Neural cell (in vitro differentiated cells): ENCODE data around the gene TBC1D8. TPM values are rescaled to one million over a fixed set of nuclear protein-coding genes. Genes with fewer than 3 reads are reported as not detected.

Experiments
- H2AFZ ChIP-seq: fragments of 200-600, 300-800 bp; sonication (generic), shearing (Covaris generic); 2 replicates; pipeline ENCODE4 v1.6.0; 2014; ENCODE audit warnings: low read depth, mild to moderate bottlenecking, antibody characterized with exemption, low read length, moderate library complexity
- H3F3A ChIP-seq: fragments of 200-600 bp; shearing (Covaris generic); 2 replicates; pipeline ENCODE4 v1.6.1; 2016; ENCODE audit warnings: mild to moderate bottlenecking, moderate library complexity, mixed read lengths, antibody characterized with exemption, low read length; ENCODE audit not compliant: insufficient read depth, poor library complexity, severe bottlenecking
- H3K27ac ChIP-seq: fragments of 200-600, 300-800 bp; sonication (generic), shearing (Covaris generic); 2 replicates; pipeline ENCODE4 v1.5.1; 2014; ENCODE audit warnings: mild to moderate bottlenecking, low read length, moderate library complexity
- H3K27me3 ChIP-seq: fragments of 300-800, 200-600 bp; sonication (generic), shearing (Covaris generic); 2 replicates; pipeline ENCODE4 v1.6.0; 2014; ENCODE audit warnings: mild to moderate bottlenecking, low read depth, low read length, moderate library complexity; ENCODE audit not compliant: insufficient read depth
- H3K36me3 ChIP-seq: fragments of 300-800, 200-600 bp; sonication (generic), shearing (Covaris generic); 2 replicates; pipeline ENCODE4 v1.5.1; 2014; ENCODE audit warnings: mild to moderate bottlenecking, antibody characterized with exemption, low read length, moderate library complexity; ENCODE audit not compliant: insufficient read depth
- H3K4me2 ChIP-seq: fragments of 300-800, 200-600 bp; sonication (generic), shearing (Covaris generic); 2 replicates; pipeline ENCODE4 v1.6.0; 2014; ENCODE audit warnings: mild to moderate bottlenecking, low read length
- H3K4me3 ChIP-seq: fragments of 300-800, 200-600 bp; sonication (generic), shearing (Covaris generic); 2 replicates; pipeline ENCODE4 v1.5.1; 2014; ENCODE audit warnings: mild to moderate bottlenecking, low read length, moderate library complexity
- H3K79me2 ChIP-seq: fragments of 200-600 bp; shearing (Covaris generic); replicated peaks from 2 replicates; pipeline ENCODE4 v1.6.0; 2014; ENCODE audit warnings: mild to moderate bottlenecking, low read length, moderate library complexity; ENCODE audit not compliant: insufficient read depth
- H3K9ac ChIP-seq: fragments of 300-800, 200-600 bp; sonication (generic), shearing (Covaris generic); 2 replicates; pipeline ENCODE4 v1.6.1; 2016; ENCODE audit warnings: mild to moderate bottlenecking, low read length, mixed read lengths
- H3K9me2 ChIP-seq: fragments of 200-600 bp; shearing (Covaris generic); 2 replicates; pipeline ENCODE4 v1.6.1; 2016; ENCODE audit warnings: mild to moderate bottlenecking, low read length, mixed read lengths; ENCODE audit not compliant: insufficient read depth
- H3K9me3 ChIP-seq: fragments of 200-600, 300-800 bp; sonication (generic), shearing (Covaris generic); 2 replicates; pipeline ENCODE4 v1.6.1; 2016; ENCODE audit warnings: mild to moderate bottlenecking, mixed run types, low read length, moderate library complexity, mixed read lengths
- H4K20me1 ChIP-seq: fragments of 200-600 bp; shearing (Covaris generic); 2 replicates; pipeline ENCODE4 v1.6.1; 2016; ENCODE audit warnings: mild to moderate bottlenecking, mixed run types; ENCODE audit not compliant: insufficient read depth
- EP300 ChIP-seq: fragments of 450-650 bp; conservative IDR thresholded peaks from 2 replicates; pipeline ENCODE4 v1.6.1; 2014; ENCODE audit warnings: antibody characterized with exemption, mild to moderate bottlenecking, moderate library complexity; ENCODE audit not compliant: poor library complexity, severe bottlenecking
- EZH2 ChIP-seq: fragments of 200-600, 300-800 bp; shearing (Covaris generic), sonication (generic); IDR thresholded peaks from 2 replicates; pipeline ENCODE4 v1.6.1; 2014; ENCODE audit warnings: antibody characterized with exemption, low read length, borderline replicate concordance, mild to moderate bottlenecking; ENCODE audit not compliant: insufficient read depth, poor library complexity, severe bottlenecking
- MXI1 ChIP-seq: fragments of 450-650 bp; conservative IDR thresholded peaks from 2 replicates; pipeline ENCODE4 v1.6.1; 2014; ENCODE audit warnings: antibody characterized with exemption, mild to moderate bottlenecking; ENCODE audit not compliant: poor library complexity, severe bottlenecking
- POLR2AphosphoS5 ChIP-seq: IDR thresholded peaks from 2 replicates; pipeline ENCODE4 v1.6.1; 2012
- RAD21 ChIP-seq: fragments of 450-650 bp; conservative IDR thresholded peaks from 2 replicates; pipeline ENCODE4 v1.6.1; 2014; ENCODE audit warnings: antibody characterized with exemption, mild to moderate bottlenecking, moderate library complexity
- SMC3 ChIP-seq: fragments of 450-650 bp; conservative IDR thresholded peaks from 2 replicates; pipeline ENCODE4 v1.6.1; 2014; ENCODE audit warnings: antibody characterized with exemption, mild to moderate bottlenecking, moderate library complexity; ENCODE audit not compliant: poor library complexity
- TAF1 ChIP-seq: IDR thresholded peaks from 2 replicates; pipeline ENCODE4 v1.6.1; 2012; ENCODE audit warnings: low read depth
- polyA plus RNA-seq: library from polyadenylated mRNA; depleted of rRNA; stranded (reverse); fragments of >200 nt; gene quantifications from 2 replicates; pipeline ENCODE4 v1.2.3, GENCODE V29; 2014
- TF ChIP-seq, protein P1 (sequence below): fragments of 450-650 bp; IDR thresholded peaks from 2 replicates; pipeline ENCODE4 v1.5.1; 2014; ENCODE audit warnings: antibody characterized with exemption, mild to moderate bottlenecking, moderate library complexity; ENCODE audit not compliant: poor library complexity, severe bottlenecking
- TF ChIP-seq, protein P2 (sequence below): IDR thresholded peaks from 2 replicates; pipeline ENCODE4 v1.6.1; 2012; ENCODE audit warnings: borderline replicate concordance

Gene TBC1D8
- polyA plus RNA-seq, 1 donor from 2014 or later, result 5.3 TPM

DNA sequence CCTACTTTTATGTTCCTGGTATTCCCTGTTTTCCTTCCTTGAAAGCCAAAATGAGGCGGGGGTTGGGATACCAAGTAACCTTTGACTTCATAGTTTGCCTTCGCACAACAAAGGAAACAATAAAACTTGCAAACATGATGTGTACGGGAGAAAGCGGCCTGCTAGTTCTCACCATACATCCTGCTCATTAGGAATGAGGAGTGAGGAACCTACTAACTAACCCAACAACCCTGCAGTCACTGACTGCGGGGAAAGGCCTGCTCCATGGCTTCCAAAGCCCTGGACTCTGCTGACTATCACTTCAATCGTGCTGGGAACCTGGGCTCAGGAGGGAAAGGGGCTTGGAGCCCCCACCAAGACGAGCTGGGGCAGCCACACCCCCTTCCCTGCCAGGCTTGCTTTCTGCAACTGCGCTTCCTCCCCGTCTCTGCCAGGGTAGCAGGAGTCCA, 124.9 kb downstream of the TBC1D8 start:
- Histone ChIP-seq H3K9me2 (no peaks in the 10 kb centered on the region), H2AFZ (no peak overlapping the region), H3K9me3 (no peaks in the 10 kb centered on the region), H3K27me3 (no peaks in the 10 kb centered on the region), H4K20me1 (no peaks in the 10 kb centered on the region), H3K36me3 (no peaks in the 10 kb centered on the region), H3K4me2 (no peak overlapping the region), H3K9ac (no peak overlapping the region), H3F3A (no peaks in the 10 kb centered on the region), H3K27ac (no peak overlapping the region), H3K4me3 (no peak overlapping the region), H3K79me2 (no peaks in the 10 kb centered on the region)
- TF ChIP-seq EZH2 (no peak), SMC3 (no peak), MXI1 (no peak), POLR2AphosphoS5 (no peak), RAD21 (no peak), TAF1 (no peak), EP300 (no peak)
- TF ChIP-seq, protein P1, sequence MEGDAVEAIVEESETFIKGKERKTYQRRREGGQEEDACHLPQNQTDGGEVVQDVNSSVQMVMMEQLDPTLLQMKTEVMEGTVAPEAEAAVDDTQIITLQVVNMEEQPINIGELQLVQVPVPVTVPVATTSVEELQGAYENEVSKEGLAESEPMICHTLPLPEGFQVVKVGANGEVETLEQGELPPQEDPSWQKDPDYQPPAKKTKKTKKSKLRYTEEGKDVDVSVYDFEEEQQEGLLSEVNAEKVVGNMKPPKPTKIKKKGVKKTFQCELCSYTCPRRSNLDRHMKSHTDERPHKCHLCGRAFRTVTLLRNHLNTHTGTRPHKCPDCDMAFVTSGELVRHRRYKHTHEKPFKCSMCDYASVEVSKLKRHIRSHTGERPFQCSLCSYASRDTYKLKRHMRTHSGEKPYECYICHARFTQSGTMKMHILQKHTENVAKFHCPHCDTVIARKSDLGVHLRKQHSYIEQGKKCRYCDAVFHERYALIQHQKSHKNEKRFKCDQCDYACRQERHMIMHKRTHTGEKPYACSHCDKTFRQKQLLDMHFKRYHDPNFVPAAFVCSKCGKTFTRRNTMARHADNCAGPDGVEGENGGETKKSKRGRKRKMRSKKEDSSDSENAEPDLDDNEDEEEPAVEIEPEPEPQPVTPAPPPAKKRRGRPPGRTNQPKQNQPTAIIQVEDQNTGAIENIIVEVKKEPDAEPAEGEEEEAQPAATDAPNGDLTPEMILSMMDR, result no peak
- TF ChIP-seq, protein P2, sequence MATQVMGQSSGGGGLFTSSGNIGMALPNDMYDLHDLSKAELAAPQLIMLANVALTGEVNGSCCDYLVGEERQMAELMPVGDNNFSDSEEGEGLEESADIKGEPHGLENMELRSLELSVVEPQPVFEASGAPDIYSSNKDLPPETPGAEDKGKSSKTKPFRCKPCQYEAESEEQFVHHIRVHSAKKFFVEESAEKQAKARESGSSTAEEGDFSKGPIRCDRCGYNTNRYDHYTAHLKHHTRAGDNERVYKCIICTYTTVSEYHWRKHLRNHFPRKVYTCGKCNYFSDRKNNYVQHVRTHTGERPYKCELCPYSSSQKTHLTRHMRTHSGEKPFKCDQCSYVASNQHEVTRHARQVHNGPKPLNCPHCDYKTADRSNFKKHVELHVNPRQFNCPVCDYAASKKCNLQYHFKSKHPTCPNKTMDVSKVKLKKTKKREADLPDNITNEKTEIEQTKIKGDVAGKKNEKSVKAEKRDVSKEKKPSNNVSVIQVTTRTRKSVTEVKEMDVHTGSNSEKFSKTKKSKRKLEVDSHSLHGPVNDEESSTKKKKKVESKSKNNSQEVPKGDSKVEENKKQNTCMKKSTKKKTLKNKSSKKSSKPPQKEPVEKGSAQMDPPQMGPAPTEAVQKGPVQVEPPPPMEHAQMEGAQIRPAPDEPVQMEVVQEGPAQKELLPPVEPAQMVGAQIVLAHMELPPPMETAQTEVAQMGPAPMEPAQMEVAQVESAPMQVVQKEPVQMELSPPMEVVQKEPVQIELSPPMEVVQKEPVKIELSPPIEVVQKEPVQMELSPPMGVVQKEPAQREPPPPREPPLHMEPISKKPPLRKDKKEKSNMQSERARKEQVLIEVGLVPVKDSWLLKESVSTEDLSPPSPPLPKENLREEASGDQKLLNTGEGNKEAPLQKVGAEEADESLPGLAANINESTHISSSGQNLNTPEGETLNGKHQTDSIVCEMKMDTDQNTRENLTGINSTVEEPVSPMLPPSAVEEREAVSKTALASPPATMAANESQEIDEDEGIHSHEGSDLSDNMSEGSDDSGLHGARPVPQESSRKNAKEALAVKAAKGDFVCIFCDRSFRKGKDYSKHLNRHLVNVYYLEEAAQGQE, result no peak

DNA sequence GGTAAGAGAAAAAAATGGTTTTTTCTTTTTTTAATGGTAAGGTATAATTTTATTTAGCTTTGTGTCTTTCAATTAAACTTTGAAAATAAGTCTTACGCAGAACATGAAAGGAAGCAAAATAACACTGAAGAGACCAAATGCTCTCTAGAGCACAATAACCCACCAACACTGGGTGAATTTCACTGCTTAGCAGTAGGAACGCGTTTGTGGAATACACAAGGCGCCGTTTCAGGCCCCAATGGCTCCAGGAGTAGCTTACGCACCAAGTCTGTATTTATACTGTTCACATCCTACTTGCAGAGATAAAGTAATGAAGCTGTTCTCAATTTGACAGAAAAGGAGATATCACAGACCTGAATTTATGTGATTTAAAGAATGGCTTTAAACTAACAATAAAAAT, 125.6 kb downstream of the TBC1D8 start:
- no peak overlapping the region for H2AFZ ChIP-seq
- no peaks in the 10 kb centered on the region for H3K27me3 ChIP-seq
- H3F3A ChIP-seq, result no peaks in the 10 kb centered on the region
- H3K36me3 ChIP-seq, result no peaks in the 10 kb centered on the region
- H3K4me2 ChIP-seq, result no peak overlapping the region
- H3K9me2 ChIP-seq, result no peaks in the 10 kb centered on the region
- no peak overlapping the region for H3K4me3 ChIP-seq
- no peak overlapping the region for H3K27ac ChIP-seq
- H3K9me3 ChIP-seq, result no peaks in the 10 kb centered on the region
- H3K79me2 ChIP-seq, result no peaks in the 10 kb centered on the region
- TF ChIP-seq EP300 (no peak), POLR2AphosphoS5 (no peak), TAF1 (no peak), MXI1 (no peak), EZH2 (no peak), RAD21 (no peak), SMC3 (no peak)
- TF ChIP-seq, protein P1, result no peak
- TF ChIP-seq, protein P2, result no peak
- H4K20me1 ChIP-seq, result no peaks in the 10 kb centered on the region
- H3K9ac ChIP-seq, result no peak overlapping the region
